Renal cortical epithelial cell (primary cell): ENCODE measurements around the gene DKK1. TPM values are rescaled to one million over a fixed set of nuclear protein-coding genes. Genes with fewer than 3 reads are reported as not detected.
A peak's percentile ranks its signal among the peaks of the same experiment; 100 is the strongest.
"Not testable (repeated sequence)": the region's sequence is repeated elsewhere in the genome, so short reads cannot be mapped to it uniquely, and the experiment has no call there.

Experiments
- DNase-seq: peaks from one replicate; pipeline ENCODE4 v3.0.0-alpha.2; 2011; ENCODE audit warnings: low read depth
- total RNA-seq: library from RNA; depleted of rRNA; stranded (reverse); fragments of >200 nt; gene quantifications from 2 replicates; pipeline ENCODE4 v1.2.3, GENCODE V29; 2014

Gene DKK1
- total RNA-seq, 1 donor from 2014 or later: 2.7 TPM

GRCh38 chr10:52318136-52318701, 4.1 kb downstream of the DKK1 start:
- DNase-seq: no peak

- peak; percentile 87 for DNase-seq
Observed at GRCh38 chr10:52318822-52319464, 4.9 kb downstream of the DKK1 start.

GRCh38 chr10:52319926-52320325, 5.8 kb downstream of the DKK1 start:
- no peak for DNase-seq

- DNase-seq: no peak
Observed at GRCh38 chr10:52322323-52322722, 8.2 kb downstream of the DKK1 start.

GRCh38 chr10:52322936-52323335, 8.9 kb downstream of the DKK1 start:
- no peak for DNase-seq

GRCh38 chr10:52326382-52326781, 12.3 kb downstream of the DKK1 start:
- DNase-seq: no peak

GRCh38 chr10:52331638-52332364, 17.7 kb downstream of the DKK1 start:
- DNase-seq: no peak

GRCh38 chr10:52332815-52333214, 18.7 kb downstream of the DKK1 start:
- DNase-seq: peak; percentile 11

GRCh38 chr10:52334595-52334994, 20.5 kb downstream of the DKK1 start:
- peak; percentile 54 for DNase-seq

- DNase-seq: peak; percentile 11
Observed at GRCh38 chr10:52335665-52336064, 21.6 kb downstream of the DKK1 start.

- DNase-seq: no peak
Observed at GRCh38 chr10:52337225-52337624, 23.1 kb downstream of the DKK1 start.

GRCh38 chr10:52343439-52343838, 29.4 kb downstream of the DKK1 start:
- no peak for DNase-seq

- DNase-seq: no peak
Observed at GRCh38 chr10:52346394-52347326, 32.6 kb downstream of the DKK1 start.

- DNase-seq: no peak
Observed at GRCh38 chr10:52347327-52347667, 33.2 kb downstream of the DKK1 start.

- no peak for DNase-seq
Observed at GRCh38 chr10:52348037-52348564, 34.0 kb downstream of the DKK1 start.

GRCh38 chr10:52351914-52352330, 37.8 kb downstream of the DKK1 start:
- no peak for DNase-seq

GRCh38 chr10:52353205-52353604, 39.1 kb downstream of the DKK1 start:
- DNase-seq: no peak

- DNase-seq: no peak
Observed at GRCh38 chr10:52353960-52354394, 39.9 kb downstream of the DKK1 start.

- no peak for DNase-seq
Observed at GRCh38 chr10:52357971-52358370, 43.9 kb downstream of the DKK1 start.

- no peak for DNase-seq
Observed at GRCh38 chr10:52359441-52359840, 45.4 kb downstream of the DKK1 start.

GRCh38 chr10:52365547-52366432, 51.7 kb downstream of the DKK1 start:
- DNase-seq: not testable (repeated sequence)
